SK-N-SH treated with all-trans-retinoic acid at 6 μM for 48 hours (cell line): ENCODE results near the gene AGTRAP.

Experiments used
- GLIS3 ChIP-seq: fragments of 250-450 bp; sonication (Bioruptor Pico); IDR thresholded peaks from 2 replicates; pipeline ENCODE4 v1.5.0; 2020; ENCODE audit warnings: mild to moderate bottlenecking, moderate library complexity
- RARB ChIP-seq: fragments of 250-450 bp; sonication (Bioruptor Pico); IDR thresholded peaks from 2 replicates; pipeline ENCODE4 v1.8.0; 2021; ENCODE audit warnings: mild to moderate bottlenecking, moderate library complexity
- ZFP3 ChIP-seq: fragments of 250-450 bp; sonication (Bioruptor Pico); IDR thresholded peaks from 2 replicates; pipeline ENCODE4 v1.5.0; 2020; ENCODE audit warnings: mild to moderate bottlenecking, moderate library complexity
- ZNF565 ChIP-seq: fragments of 450-650 bp; formaldehyde crosslinking; conservative IDR thresholded peaks from 2 replicates; pipeline ENCODE4 v1.5.0; 2020; ENCODE audit warnings: low read depth, mild to moderate bottlenecking, moderate library complexity
- TF ChIP-seq, protein P1 (sequence below): fragments of 250-450 bp; sonication (Bioruptor Pico); IDR thresholded peaks from 2 replicates; pipeline ENCODE4 v1.5.1; 2020; ENCODE audit warnings: low read depth, mild to moderate bottlenecking, moderate library complexity

GRCh38 chr1:11695861-11696260, 40.1 kb upstream of the AGTRAP start:
- TF ChIP-seq ZNF565 (no peak), ZFP3 (CRISPR knock-in tag) (no peak), RARB (no peak), GLIS3 (CRISPR knock-in tag) (no peak)
- TF ChIP-seq, protein P1, sequence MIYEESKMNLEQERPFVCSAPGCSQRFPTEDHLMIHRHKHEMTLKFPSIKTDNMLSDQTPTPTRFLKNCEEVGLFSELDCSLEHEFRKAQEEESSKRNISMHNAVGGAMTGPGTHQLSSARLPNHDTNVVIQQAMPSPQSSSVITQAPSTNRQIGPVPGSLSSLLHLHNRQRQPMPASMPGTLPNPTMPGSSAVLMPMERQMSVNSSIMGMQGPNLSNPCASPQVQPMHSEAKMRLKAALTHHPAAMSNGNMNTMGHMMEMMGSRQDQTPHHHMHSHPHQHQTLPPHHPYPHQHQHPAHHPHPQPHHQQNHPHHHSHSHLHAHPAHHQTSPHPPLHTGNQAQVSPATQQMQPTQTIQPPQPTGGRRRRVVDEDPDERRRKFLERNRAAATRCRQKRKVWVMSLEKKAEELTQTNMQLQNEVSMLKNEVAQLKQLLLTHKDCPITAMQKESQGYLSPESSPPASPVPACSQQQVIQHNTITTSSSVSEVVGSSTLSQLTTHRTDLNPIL (CRISPR knock-in tag) = no peak
